Measurements from ENCODE around the gene JMJD6.
"Not testable (repeated sequence)": the region's sequence is repeated elsewhere in the genome, so short reads cannot be mapped to it uniquely, and the experiment has no call there.

JMJD6 gene

DNA sequence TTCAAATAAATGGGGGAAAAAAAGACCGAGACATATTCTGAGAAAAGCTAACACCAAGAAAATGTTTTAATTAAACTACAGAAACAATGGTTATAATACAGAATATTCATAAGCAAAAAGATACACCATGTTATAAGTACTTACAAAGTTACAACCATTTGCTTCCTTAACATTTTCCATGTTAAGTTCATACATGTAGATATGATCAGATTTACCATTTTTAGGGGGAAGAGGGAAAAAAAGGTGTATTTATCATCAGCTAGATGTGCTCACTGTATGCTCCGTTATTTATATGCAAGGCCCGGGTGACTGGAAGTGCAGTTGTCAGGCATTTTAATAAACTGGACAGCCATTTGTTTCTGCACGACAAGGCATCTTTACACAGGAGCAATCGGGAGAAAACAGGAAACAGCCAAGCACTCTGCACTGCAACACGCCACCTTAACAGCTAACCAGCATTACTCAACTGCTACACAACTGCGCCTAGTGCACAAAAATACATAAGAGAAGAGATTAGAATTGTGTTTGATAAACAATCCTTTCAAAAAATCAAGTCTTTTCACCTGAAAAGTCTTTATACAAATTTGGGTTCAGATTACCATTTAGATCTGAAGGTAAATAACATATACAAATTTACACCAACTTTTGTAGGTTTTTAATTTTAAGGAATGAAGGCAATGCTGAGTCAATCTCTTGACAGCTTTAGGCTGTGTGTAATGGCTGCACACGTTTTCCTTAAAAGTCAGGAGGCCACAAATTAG is 7.9 kb upstream of the JMJD6 start:
- no peak for TF ChIP-seq ZFP30 (CRISPR knock-in tag; IDR thresholded peaks at IDR 0.05)
- no peak for TF ChIP-seq ESRRG (CRISPR knock-in tag; IDR thresholded peaks at IDR 0.05)
- TF ChIP-seq ISL1 (CRISPR knock-in tag; IDR thresholded peaks at IDR 0.05), result no peak
- TF ChIP-seq, protein P1, sequence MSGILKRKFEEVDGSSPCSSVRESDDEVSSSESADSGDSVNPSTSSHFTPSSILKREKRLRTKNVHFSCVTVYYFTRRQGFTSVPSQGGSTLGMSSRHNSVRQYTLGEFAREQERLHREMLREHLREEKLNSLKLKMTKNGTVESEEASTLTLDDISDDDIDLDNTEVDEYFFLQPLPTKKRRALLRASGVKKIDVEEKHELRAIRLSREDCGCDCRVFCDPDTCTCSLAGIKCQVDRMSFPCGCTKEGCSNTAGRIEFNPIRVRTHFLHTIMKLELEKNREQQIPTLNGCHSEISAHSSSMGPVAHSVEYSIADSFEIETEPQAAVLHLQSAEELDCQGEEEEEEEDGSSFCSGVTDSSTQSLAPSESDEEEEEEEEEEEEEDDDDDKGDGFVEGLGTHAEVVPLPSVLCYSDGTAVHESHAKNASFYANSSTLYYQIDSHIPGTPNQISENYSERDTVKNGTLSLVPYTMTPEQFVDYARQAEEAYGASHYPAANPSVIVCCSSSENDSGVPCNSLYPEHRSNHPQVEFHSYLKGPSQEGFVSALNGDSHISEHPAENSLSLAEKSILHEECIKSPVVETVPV (CRISPR knock-in tag; IDR thresholded peaks at IDR 0.05), result no peak
- no peak for TF ChIP-seq ZC3H10 (CRISPR knock-in tag; IDR thresholded peaks at IDR 0.05)
- no peak for TF ChIP-seq BACH2 (CRISPR knock-in tag; IDR thresholded peaks at IDR 0.05; ENCODE audit: borderline replicate concordance)
- no peak for TF ChIP-seq ZNF70 (CRISPR knock-in tag; IDR thresholded peaks at IDR 0.05)
- no peak for TF ChIP-seq ZNF565 (CRISPR knock-in tag; conservative IDR thresholded peaks at IDR 0.05; ENCODE audit: low read depth)
- no peak for TF ChIP-seq ZNF8 (CRISPR knock-in tag; IDR thresholded peaks at IDR 0.05)
- no peak for TF ChIP-seq ZFP3 (CRISPR knock-in tag; IDR thresholded peaks at IDR 0.05)
- no peak for TF ChIP-seq GLIS3 (CRISPR knock-in tag; IDR thresholded peaks at IDR 0.05)
- no peak for TF ChIP-seq TOX (CRISPR knock-in tag; IDR thresholded peaks at IDR 0.05; ENCODE audit: borderline replicate concordance)
- TF ChIP-seq, protein P2, sequence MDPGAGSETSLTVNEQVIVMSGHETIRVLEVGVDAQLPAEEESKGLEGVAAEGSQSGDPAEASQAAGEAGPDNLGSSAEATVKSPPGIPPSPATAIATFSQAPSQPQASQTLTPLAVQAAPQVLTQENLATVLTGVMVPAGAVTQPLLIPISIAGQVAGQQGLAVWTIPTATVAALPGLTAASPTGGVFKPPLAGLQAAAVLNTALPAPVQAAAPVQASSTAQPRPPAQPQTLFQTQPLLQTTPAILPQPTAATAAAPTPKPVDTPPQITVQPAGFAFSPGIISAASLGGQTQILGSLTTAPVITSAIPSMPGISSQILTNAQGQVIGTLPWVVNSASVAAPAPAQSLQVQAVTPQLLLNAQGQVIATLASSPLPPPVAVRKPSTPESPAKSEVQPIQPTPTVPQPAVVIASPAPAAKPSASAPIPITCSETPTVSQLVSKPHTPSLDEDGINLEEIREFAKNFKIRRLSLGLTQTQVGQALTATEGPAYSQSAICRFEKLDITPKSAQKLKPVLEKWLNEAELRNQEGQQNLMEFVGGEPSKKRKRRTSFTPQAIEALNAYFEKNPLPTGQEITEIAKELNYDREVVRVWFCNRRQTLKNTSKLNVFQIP (CRISPR knock-in tag; IDR thresholded peaks at IDR 0.05; ENCODE audit: borderline replicate concordance, low read depth), result no peak
- TF ChIP-seq, protein P3, sequence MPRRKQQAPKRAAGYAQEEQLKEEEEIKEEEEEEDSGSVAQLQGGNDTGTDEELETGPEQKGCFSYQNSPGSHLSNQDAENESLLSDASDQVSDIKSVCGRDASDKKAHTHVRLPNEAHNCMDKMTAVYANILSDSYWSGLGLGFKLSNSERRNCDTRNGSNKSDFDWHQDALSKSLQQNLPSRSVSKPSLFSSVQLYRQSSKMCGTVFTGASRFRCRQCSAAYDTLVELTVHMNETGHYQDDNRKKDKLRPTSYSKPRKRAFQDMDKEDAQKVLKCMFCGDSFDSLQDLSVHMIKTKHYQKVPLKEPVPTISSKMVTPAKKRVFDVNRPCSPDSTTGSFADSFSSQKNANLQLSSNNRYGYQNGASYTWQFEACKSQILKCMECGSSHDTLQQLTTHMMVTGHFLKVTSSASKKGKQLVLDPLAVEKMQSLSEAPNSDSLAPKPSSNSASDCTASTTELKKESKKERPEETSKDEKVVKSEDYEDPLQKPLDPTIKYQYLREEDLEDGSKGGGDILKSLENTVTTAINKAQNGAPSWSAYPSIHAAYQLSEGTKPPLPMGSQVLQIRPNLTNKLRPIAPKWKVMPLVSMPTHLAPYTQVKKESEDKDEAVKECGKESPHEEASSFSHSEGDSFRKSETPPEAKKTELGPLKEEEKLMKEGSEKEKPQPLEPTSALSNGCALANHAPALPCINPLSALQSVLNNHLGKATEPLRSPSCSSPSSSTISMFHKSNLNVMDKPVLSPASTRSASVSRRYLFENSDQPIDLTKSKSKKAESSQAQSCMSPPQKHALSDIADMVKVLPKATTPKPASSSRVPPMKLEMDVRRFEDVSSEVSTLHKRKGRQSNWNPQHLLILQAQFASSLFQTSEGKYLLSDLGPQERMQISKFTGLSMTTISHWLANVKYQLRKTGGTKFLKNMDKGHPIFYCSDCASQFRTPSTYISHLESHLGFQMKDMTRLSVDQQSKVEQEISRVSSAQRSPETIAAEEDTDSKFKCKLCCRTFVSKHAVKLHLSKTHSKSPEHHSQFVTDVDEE (CRISPR knock-in tag; IDR thresholded peaks at IDR 0.05), result no peak
- no peak for TF ChIP-seq PPARA (CRISPR knock-in tag; IDR thresholded peaks at IDR 0.05; ENCODE audit: borderline replicate concordance)
- TF ChIP-seq, protein P4, sequence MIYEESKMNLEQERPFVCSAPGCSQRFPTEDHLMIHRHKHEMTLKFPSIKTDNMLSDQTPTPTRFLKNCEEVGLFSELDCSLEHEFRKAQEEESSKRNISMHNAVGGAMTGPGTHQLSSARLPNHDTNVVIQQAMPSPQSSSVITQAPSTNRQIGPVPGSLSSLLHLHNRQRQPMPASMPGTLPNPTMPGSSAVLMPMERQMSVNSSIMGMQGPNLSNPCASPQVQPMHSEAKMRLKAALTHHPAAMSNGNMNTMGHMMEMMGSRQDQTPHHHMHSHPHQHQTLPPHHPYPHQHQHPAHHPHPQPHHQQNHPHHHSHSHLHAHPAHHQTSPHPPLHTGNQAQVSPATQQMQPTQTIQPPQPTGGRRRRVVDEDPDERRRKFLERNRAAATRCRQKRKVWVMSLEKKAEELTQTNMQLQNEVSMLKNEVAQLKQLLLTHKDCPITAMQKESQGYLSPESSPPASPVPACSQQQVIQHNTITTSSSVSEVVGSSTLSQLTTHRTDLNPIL (CRISPR knock-in tag; IDR thresholded peaks at IDR 0.05; ENCODE audit: low read depth), result no peak
- no peak for ATAC-seq

DNA sequence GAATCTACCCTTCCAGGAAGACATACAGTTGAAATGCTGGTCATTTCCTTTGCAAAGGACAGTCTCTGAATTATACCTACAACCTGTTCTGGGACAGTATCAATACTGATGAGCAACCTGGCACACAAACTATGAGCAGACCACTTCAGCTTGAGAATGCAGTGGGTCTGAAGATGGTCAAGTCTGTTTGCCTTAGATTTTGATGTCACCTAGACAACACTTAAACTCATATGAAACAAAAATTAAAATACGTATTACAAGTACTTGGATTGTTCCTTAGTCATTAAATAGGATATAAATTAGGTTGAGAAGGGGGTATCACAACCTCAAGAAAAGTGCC is 7.2 kb upstream of the JMJD6 start:
- ATAC-seq, result no peak
- TF ChIP-seq BACH2 (CRISPR knock-in tag; IDR thresholded peaks at IDR 0.05; ENCODE audit: borderline replicate concordance) (no peak), ESRRG (CRISPR knock-in tag; IDR thresholded peaks at IDR 0.05) (no peak)
- TF ChIP-seq, protein P3 (CRISPR knock-in tag; IDR thresholded peaks at IDR 0.05), result no peak

DNA sequence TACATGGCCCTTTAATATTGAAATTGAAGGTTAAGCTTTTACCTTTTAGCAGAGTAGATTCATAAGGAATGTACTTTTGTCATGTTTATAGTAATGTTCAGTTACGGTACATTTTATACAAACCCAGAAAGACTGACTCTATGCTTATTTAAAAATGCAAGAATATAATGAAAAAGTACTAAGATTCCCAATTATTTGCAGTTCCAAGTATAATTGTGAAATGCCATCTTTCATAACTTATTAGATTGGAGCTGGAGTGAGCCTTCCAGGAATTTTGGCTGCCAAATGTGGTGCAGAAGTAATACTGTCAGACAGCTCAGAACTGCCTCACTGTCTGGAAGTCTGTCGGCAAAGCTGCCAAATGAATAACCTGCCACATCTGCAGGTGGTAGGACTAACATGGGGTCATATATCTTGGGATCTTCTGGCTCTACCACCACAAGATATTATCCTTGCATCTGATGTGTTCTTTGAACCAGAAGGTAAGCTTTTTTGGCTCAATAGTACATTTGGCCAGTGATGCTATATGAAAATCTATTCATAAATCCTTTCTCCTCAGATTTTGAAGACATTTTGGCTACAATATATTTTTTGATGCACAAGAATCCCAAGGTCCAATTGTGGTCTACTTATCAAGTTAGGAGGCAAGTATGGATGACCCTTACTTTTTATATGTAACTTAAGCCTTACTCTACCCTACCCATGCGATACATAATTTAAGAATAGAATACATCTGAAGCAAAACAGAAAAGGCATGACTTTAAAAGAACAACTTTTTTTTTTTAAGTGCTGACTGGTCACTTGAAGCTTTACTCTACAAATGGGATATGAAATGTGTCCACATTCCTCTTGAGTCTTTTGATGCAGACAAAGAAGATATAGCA is 6.6 kb upstream of the JMJD6 start:
- ATAC-seq, result no peak
- TF ChIP-seq TOX (CRISPR knock-in tag; IDR thresholded peaks at IDR 0.05; ENCODE audit: borderline replicate concordance) (peak; percentile 38; the same call in 1 of the 2 replicates), ARNTL (CRISPR knock-in tag; IDR thresholded peaks at IDR 0.05; ENCODE audit: borderline replicate concordance, low read depth) (no peak), ZC3H10 (CRISPR knock-in tag; IDR thresholded peaks at IDR 0.05) (no peak), ESRRG (CRISPR knock-in tag; IDR thresholded peaks at IDR 0.05) (0 out of 2 replicates have a peak, but pooled peaks have one; percentile 21)
- TF ChIP-seq, protein P5, sequence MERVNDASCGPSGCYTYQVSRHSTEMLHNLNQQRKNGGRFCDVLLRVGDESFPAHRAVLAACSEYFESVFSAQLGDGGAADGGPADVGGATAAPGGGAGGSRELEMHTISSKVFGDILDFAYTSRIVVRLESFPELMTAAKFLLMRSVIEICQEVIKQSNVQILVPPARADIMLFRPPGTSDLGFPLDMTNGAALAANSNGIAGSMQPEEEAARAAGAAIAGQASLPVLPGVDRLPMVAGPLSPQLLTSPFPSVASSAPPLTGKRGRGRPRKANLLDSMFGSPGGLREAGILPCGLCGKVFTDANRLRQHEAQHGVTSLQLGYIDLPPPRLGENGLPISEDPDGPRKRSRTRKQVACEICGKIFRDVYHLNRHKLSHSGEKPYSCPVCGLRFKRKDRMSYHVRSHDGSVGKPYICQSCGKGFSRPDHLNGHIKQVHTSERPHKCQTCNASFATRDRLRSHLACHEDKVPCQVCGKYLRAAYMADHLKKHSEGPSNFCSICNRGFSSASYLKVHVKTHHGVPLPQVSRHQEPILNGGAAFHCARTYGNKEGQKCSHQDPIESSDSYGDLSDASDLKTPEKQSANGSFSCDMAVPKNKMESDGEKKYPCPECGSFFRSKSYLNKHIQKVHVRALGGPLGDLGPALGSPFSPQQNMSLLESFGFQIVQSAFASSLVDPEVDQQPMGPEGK (CRISPR knock-in tag; IDR thresholded peaks at IDR 0.05; ENCODE audit: borderline replicate concordance), result 0 out of 2 replicates have a peak, but pooled peaks have one; percentile 9

DNA sequence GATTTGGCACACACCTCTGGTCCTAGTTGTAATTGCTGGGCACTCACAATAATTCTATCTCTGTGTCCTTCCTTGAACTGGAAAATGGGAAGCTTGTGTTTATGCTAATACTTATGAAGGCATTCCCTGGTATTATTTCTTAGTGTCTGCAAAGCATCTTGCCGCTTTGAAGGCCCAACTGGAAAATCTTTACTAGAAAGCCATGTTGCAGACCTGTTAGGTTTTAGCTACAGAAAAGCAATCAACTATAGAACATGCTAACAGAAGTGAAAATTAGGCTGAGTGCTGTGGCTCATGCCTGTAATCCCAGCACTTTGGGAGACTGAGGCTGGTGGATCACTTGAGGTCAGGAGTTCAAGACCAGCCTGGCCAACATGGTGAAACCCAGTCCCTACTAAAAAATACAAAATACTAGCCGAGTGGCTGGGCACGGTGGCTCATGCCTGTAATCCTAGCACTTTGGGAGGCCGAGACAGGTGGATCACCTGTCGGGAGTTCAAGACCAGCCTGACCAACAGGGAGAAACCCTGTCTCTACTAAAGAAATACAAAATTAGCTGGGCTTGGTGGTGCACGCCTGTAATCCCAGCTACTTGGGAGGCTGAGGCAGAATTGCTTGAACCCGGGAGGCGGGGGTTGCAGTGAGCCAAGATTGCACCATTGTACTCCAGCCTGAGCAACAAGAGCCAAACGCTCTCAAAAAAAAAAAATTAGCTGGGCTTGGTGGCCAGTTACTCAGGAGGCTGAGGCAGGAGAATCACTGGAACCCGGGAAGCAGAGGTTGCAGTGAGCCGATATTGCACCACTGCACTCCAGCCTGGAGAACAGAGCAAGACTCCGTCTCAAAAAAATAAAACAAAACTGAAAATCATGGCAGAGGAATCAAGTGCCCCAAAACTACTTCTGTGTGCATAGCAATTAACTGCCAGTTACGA is 5.7 kb upstream of the JMJD6 start:
- not testable (repeated sequence) for ATAC-seq

All from SK-N-SH treated with all-trans-retinoic acid at 6 μM for 48 hours (cell line).